ENCODE measurements around the gene ATP11A. TPM values are rescaled to one million over a fixed set of nuclear protein-coding genes. Genes with fewer than 3 reads are reported as not detected.

Gene ATP11A
- total RNA-seq, 1 experiment from 2014 or later, result 65.3 TPM

- H2BK5ac ChIP-seq (ENCODE audit: insufficient read length, low read length), result no peak overlapping the region
- no peaks in the 10 kb centered on the region for H3K4me1 Mint-ChIP-seq
- H2BK12ac ChIP-seq (ENCODE audit: insufficient read length, low read depth, low read length), result no peak overlapping the region
- no peak overlapping the region for H3K27ac ChIP-seq (ENCODE audit: insufficient read length, low read depth, low read length)
- H3K4ac ChIP-seq (ENCODE audit: low read depth, low read length), result no peak overlapping the region
- no peaks in the 10 kb centered on the region for H3K9me3 Mint-ChIP-seq
- H3K27me3 ChIP-seq (ENCODE audit: insufficient read depth, low read length), result no peaks in the 10 kb centered on the region
- no peak overlapping the region for H3K14ac ChIP-seq (ENCODE audit: insufficient read depth, low read length)
- H3K23me2 ChIP-seq (ENCODE audit: insufficient read length, low read depth, low read length, poor library complexity, severe bottlenecking), result peaks cover 3% of the 10 kb centered on the region
- H2AFZ ChIP-seq (ENCODE audit: low read length), result no peak overlapping the region
- DNase-seq, result no peak
- no CpG with 5 or more reads among the region's 13 CpGs for WGBS (ENCODE audit: extremely low coverage, insufficient read length, low lambda C conversion rate)
- no peak overlapping the region for H3K18ac ChIP-seq (ENCODE audit: insufficient read length, low read depth, low read length)
- no peak overlapping the region for H4K91ac ChIP-seq (ENCODE audit: insufficient read length, low read depth, low read length)
- peak overlapping the region in 1 of 3 experiments; percentile 21; a peak in 2 of 7 replicates for H3K27ac Mint-ChIP-seq
- no peak overlapping the region for H3K4me2 ChIP-seq (ENCODE audit: insufficient read depth, insufficient read length, low read length)
- H2AK5ac ChIP-seq (ENCODE audit: insufficient read length, low read length), result no peak overlapping the region
- peak overlapping the region; percentile 44 for H4K5ac ChIP-seq (ENCODE audit: insufficient read length, low read depth, low read length)
- H3K9ac ChIP-seq (ENCODE audit: extremely low read depth, insufficient read length, low read length), result no peak overlapping the region
- no peak overlapping the region for H3T11ph ChIP-seq (ENCODE audit: low read length)
- H3K56ac ChIP-seq (ENCODE audit: insufficient read length, low read depth, low read length), result no peak overlapping the region
- H4K8ac ChIP-seq (replicated peaks; ENCODE audit: insufficient read length, low read depth, low read length), result peak overlapping the region; percentile 21
- H3K79me2 ChIP-seq (ENCODE audit: insufficient read depth, low read length), result no peaks in the 10 kb centered on the region; the same call in 1 of the 2 replicates
- no peak overlapping the region for H2BK15ac ChIP-seq (ENCODE audit: low read depth, low read length)
- H3K27me3 Mint-ChIP-seq (ENCODE audit: low read depth), result no peaks in the 10 kb centered on the region
- H3K9me3 ChIP-seq (ENCODE audit: control insufficient read depth, low read depth, low read length), result no peaks in the 10 kb centered on the region
- peaks cover 44 to 79% (median 77%) of the 10 kb centered on the region in 3 experiments for H3K36me3 Mint-ChIP-seq (ENCODE audit: insufficient read depth in 1 of 3, low read depth in 3 of 3)
- H3K23ac ChIP-seq (ENCODE audit: insufficient read length, low read depth, low read length), result no peak overlapping the region
- no peak overlapping the region for H2BK120ac ChIP-seq (ENCODE audit: low read depth, low read length, poor library complexity, severe bottlenecking)
- no peak overlapping the region for H2BK20ac ChIP-seq (ENCODE audit: low read depth, low read length, poor library complexity, severe bottlenecking)
- no peaks in the 10 kb centered on the region for H3K79me1 ChIP-seq (ENCODE audit: insufficient read depth, low read depth, low read length, poor library complexity, severe bottlenecking)
- H3K4me3 Mint-ChIP-seq, result no peak overlapping the region
- TF ChIP-seq CTCF (conservative IDR thresholded peaks at IDR 0.05), result no peak
- H3K4me1 ChIP-seq (ENCODE audit: insufficient read depth, low read length), result no peaks in the 10 kb centered on the region
- no peaks in the 10 kb centered on the region for H4K20me1 ChIP-seq (ENCODE audit: control insufficient read depth, insufficient read depth, insufficient read length)
These were observed 142.0 kb downstream of the ATP11A start for GRCh38 chr13:112831801-112832200.

Data from H9 (cell line).